ENCODE measurements around the gene WDR90.

WDR90 gene

GRCh38 chr16:708019-708418 is 58.9 kb downstream of the WDR90 start:
- DNase-seq (ENCODE audit: low read depth), result no peak

GRCh38 chr16:708959-709358 is 59.8 kb downstream of the WDR90 start:
- DNase-seq (ENCODE audit: low read depth), result no peak

- DNase-seq (ENCODE audit: low read depth), result peak; percentile 78
Observed at GRCh38 chr16:709566-710499, 60.7 kb downstream of the WDR90 start.

- DNase-seq (ENCODE audit: low read depth), result no peak
Observed at GRCh38 chr16:710500-711075, 61.4 kb downstream of the WDR90 start.

GRCh38 chr16:711084-711483 is 61.9 kb downstream of the WDR90 start:
- DNase-seq (ENCODE audit: low read depth), result no peak

GRCh38 chr16:711548-712320 is 62.6 kb downstream of the WDR90 start:
- peak; percentile 42 for DNase-seq (ENCODE audit: low read depth)

GRCh38 chr16:712740-713250 is 63.6 kb downstream of the WDR90 start:
- DNase-seq (ENCODE audit: low read depth), result peak; percentile 95

- DNase-seq (ENCODE audit: low read depth), result no peak
Observed at GRCh38 chr16:714079-714478, 64.9 kb downstream of the WDR90 start.

- DNase-seq (ENCODE audit: low read depth), result peak; percentile 74
Observed at GRCh38 chr16:714558-715476, 65.7 kb downstream of the WDR90 start, which contains the start of gene METRN. Gene METRN (plus strand): TSS chr16:715118. CDS start chr16:715290, 172 bp downstream.

GRCh38 chr16:715477-716199 is 66.5 kb downstream of the WDR90 start:
- no peak for DNase-seq (ENCODE audit: low read depth)

- DNase-seq (ENCODE audit: low read depth), result peak; percentile 42
Observed at GRCh38 chr16:716200-716568, 67.0 kb downstream of the WDR90 start.

GRCh38 chr16:716768-717325 is 67.7 kb downstream of the WDR90 start:
- DNase-seq (ENCODE audit: low read depth), result no peak

Data from amniotic epithelial cell (primary cell).